ENCODE measurements around the gene COPE. TPM values are rescaled to one million over a fixed set of nuclear protein-coding genes. Genes with fewer than 3 reads are reported as not detected.

COPE gene
- total and polyA plus RNA-seq, 2 of the 8 experiments (the other 6 are each of a cell fraction or from before 2014, with no cell fraction given) = 178 to 356 TPM

DNA sequence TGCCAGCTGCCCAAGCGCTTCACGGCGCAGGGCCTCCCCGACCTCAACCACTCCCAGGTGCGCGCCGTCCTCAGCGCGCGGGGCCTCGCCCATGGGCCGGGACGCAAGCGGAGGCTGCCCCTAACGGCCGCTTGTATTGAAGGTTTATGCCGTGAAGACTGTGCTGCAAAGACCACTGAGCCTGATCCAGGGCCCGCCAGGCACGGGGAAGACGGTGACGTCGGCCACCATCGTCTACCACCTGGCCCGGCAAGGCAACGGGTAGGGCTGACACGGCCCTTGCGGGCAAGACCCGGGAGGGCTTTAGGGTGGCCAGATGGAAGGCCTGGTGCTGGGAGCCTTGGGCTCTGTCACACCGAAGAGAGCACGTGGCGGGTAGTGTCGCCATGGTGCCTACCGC lies 64.2 kb downstream of the COPE start:
- no peak for FAIRE-seq
- H3K36me3 ChIP-seq (ENCODE audit: control insufficient read depth in 2 of 4, insufficient read depth in 4 of 4, low read length in 3 of 4) = peaks cover 47 to 84% (median 78%) of the 10 kb centered on the region in 4 experiments; a peak in 7 of 8 replicates
- CTCF ChIA-PET (ENCODE audit: partially characterized antibody) = interaction anchor here (0.8 to 15.1 kb wide), 11 partner anchors 11 to 403 kb away, joined by 3 to 247 read pairs (median 4); partner anchors contain the start of gene HOMER3
- no peak for TF ChIP-seq TBP (IDR thresholded peaks at IDR 0.05; ENCODE audit: low read depth, low read length)
- TF ChIP-seq SAP30 (IDR thresholded peaks at IDR 0.05; ENCODE audit: insufficient read depth, insufficient replicate concordance, low read length) = no peak
- TF ChIP-seq GTF2F1 (IDR thresholded peaks at IDR 0.05; ENCODE audit: borderline replicate concordance, low read depth, low read length) = no peak
- no peak for TF ChIP-seq CREB1 (IDR thresholded peaks at IDR 0.05)
- TF ChIP-seq SIX5 (IDR thresholded peaks at IDR 0.05; ENCODE audit: low read depth, low read length) = no peak
- no peak for TF ChIP-seq CEBPB (IDR thresholded peaks at IDR 0.05; ENCODE audit: low read depth, low read length)
- TF ChIP-seq CHD1 (IDR thresholded peaks at IDR 0.05; ENCODE audit: low read depth, low read length) = no peak
- TF ChIP-seq RAD21 (IDR thresholded peaks at IDR 0.05 in 1 of 2, conservative IDR thresholded peaks at IDR 0.05 in 1 of 2; ENCODE audit: low read depth in 2 of 2, low read length in 2 of 2) = no peak
- no peak for TF ChIP-seq CBX5 (IDR thresholded peaks at IDR 0.05; ENCODE audit: low read depth, low read length)
- no peak for TF ChIP-seq SP2 (IDR thresholded peaks at IDR 0.05; ENCODE audit: low read length)
- no peak for TF ChIP-seq HDAC6 (IDR thresholded peaks at IDR 0.05; ENCODE audit: low read depth, low read length)
- no peak for TF ChIP-seq NANOG (IDR thresholded peaks at IDR 0.05; ENCODE audit: insufficient read depth, low read depth, low read length, poor library complexity, severe bottlenecking)
- no peak for TF ChIP-seq EP300 (IDR thresholded peaks at IDR 0.05; ENCODE audit: borderline replicate concordance in 1 of 2, low read depth in 2 of 2, low read length in 2 of 2)
- no peak for TF ChIP-seq KDM4A (IDR thresholded peaks at IDR 0.05; ENCODE audit: low read depth, low read length, severe bottlenecking)

More for the DNA sequence above, 64.2 kb downstream of the COPE start:
- H2BK15ac ChIP-seq (ENCODE audit: low read length) = no peak overlapping the region
- H3K9me3 ChIP-seq (ENCODE audit: insufficient read depth in 2 of 2, low read depth in 1 of 2, low read length in 1 of 2) = no peaks in the 10 kb centered on the region
- no peak overlapping the region for H2AFZ ChIP-seq (ENCODE audit: low read length)
- H3K4me2 ChIP-seq (ENCODE audit: insufficient read depth in 1 of 2, low read depth in 2 of 2, low read length in 2 of 2) = no peak overlapping the region
- no peak overlapping the region for H4K8ac ChIP-seq (ENCODE audit: extremely low read depth, insufficient read depth, low read length)
- H4K20me1 ChIP-seq (replicated peaks in 1 of 2; ENCODE audit: control insufficient read depth in 1 of 2, insufficient read depth in 2 of 2, low read length in 2 of 2) = peaks cover 18 to 19% of the 10 kb centered on the region in 2 experiments
- H3K4ac ChIP-seq (replicated peaks; ENCODE audit: insufficient read length, low read depth, low read length) = no peak overlapping the region
- no peak overlapping the region for H3K9ac ChIP-seq (replicated peaks in 1 of 4; ENCODE audit: extremely low read depth in 1 of 4, low read depth in 3 of 4, low read length in 3 of 4)
- 90% methylated on average over 30 of the region's 33 CpGs; no CpG with 5 or more reads in 1 of the 2 experiments for WGBS, 2 experiments (ENCODE audit: extremely low coverage in 1 of 2, insufficient coverage in 1 of 2, insufficient read length in 1 of 2, insufficient replicate concordance in 2 of 2, low coverage in 1 of 2, low lambda C conversion rate in 2 of 2, missing lambda C conversion rate in 1 of 2)
- H2BK120ac ChIP-seq (replicated peaks; ENCODE audit: low read depth, low read length) = no peak overlapping the region
- no peak overlapping the region for H3K4me3 ChIP-seq (ENCODE audit: extremely low read depth in 1 of 4, insufficient read depth in 2 of 4, low read depth in 3 of 4, low read length in 4 of 4)
- no peak overlapping the region for H2AK5ac ChIP-seq (ENCODE audit: low read depth, low read length)
- H3K56ac ChIP-seq (replicated peaks; ENCODE audit: insufficient read length, low read depth, low read length) = no peak overlapping the region
- no peaks in the 10 kb centered on the region for H3K79me2 ChIP-seq (ENCODE audit: control insufficient read depth in 1 of 2, insufficient read depth in 2 of 2, low read length in 2 of 2)
- H3K18ac ChIP-seq (ENCODE audit: extremely low read depth, low read length) = no peak overlapping the region
- no peak overlapping the region for H4K91ac ChIP-seq (replicated peaks; ENCODE audit: insufficient read length, low read length)
- H2BK12ac ChIP-seq (ENCODE audit: low read depth, low read length) = no peak overlapping the region
- H3K27me3 ChIP-seq (replicated peaks in 1 of 4; ENCODE audit: control insufficient read depth in 3 of 4, extremely low read depth in 1 of 4, insufficient read depth in 3 of 4, low read length in 3 of 4) = no peaks in the 10 kb centered on the region
- no peak overlapping the region for H3K14ac ChIP-seq (ENCODE audit: insufficient read length)
- H2BK20ac ChIP-seq (ENCODE audit: low read length) = no peak overlapping the region
- H3K4me1 ChIP-seq (replicated peaks in 1 of 4; ENCODE audit: control insufficient read depth in 3 of 4, insufficient read depth in 4 of 4, low read length in 3 of 4) = no peaks in the 10 kb centered on the region
- POLR2A ChIA-PET (ENCODE audit: partially characterized antibody) = interaction anchor here (0.6 to 1.0 kb wide), 3 partner anchors 13 to 23 kb away, joined by 3 read pairs; no protein-coding TSS in a partner anchor
- no peak overlapping the region for H3K27ac ChIP-seq (ENCODE audit: low read depth, low read length)
- no peak overlapping the region for H2BK5ac ChIP-seq (ENCODE audit: low read depth, low read length)
- no peaks in the 10 kb centered on the region; the same call in 1 of the 2 replicates for H3K79me1 ChIP-seq (ENCODE audit: low read depth, low read length)
- no peak overlapping the region for H3K23ac ChIP-seq (ENCODE audit: insufficient read length)
- DNase-seq (ENCODE audit: low read depth in 1 of 2, low spot score in 2 of 2) = no peak
- no peaks in the 10 kb centered on the region for H3K23me2 ChIP-seq (ENCODE audit: low read depth, low read length)
- no peak overlapping the region for H4K5ac ChIP-seq (ENCODE audit: insufficient read length, low read depth, low read length)
